ENCODE data around the gene SV2B.

The SV2B gene

DNA sequence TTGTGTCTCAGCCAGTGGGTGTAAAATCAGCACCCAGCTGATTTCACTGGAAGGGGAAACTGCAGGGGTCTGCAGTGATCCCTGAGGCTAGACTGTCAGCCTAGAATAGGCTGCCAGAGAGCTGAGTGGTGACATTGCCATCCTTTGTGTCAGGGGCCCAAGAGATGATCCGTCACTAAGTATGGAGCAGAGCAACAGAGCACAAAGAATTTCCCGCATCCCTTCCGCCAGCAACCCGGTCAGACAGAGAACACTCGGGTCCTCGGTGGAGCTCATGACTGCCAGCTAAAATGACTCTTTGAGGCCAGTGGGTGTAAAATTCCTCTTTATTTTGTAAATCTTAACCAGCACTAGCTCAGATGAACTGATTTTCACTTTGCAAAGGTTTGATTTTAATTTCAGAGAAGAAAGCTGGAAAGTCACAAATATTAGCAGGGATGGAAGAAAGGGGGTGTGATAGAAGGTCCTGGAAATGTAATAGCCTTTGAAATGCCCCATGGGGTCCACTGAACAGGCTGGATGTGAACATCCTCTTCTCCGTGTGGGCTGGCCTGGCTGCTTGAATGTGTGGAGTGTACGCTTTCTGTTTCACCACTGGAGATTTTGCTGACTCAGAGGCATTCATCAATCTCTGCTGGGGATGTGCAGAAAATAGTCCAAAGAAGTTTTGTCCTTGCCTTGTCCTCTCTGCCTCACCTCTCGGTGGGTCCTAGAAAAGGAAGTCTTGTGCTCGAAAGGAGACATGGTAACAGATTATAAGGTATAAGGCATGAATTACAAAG lies 138.8 kb downstream of the SV2B start:
- no peak for DNase-seq

DNA sequence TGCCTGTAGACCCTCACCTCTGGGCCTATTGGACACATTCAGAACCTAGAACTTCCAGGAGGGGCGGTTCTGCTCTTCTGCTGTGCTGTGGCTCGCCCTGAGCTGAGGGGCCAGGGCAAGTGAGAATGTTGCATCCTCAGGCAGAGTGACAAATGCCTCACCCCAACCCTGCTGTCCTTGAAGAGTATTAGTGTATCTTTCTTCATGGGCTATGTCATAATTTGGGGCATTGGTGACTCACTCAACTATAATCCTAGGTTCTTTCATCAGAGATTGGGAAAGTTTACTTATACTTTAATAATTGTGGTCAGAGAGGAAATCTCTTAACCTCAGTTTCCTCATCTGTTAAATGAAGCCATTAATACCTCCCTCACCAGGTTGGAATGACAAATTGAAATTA lies 143.8 kb downstream of the SV2B start:
- DNase-seq: no peak

DNA sequence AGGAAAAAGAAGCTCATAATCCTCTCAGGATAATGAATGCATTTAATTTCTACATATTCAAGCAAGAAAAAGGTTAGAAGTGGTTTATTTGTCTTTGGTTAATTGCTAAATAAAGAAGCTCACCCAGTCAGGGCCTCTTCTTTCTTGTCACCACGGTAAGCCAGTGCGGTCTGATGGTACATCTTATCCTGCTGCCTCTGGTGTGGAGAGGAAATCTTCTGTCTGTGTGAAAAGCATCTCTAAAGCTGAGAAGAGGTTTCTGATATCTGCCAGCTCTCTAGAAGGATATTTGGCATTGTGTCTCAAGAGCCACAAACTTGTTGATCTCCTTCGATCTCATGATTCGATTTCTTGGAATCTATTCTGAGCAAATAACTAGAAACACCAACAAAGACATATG lies 144.9 kb downstream of the SV2B start:
- no peak for DNase-seq

DNA sequence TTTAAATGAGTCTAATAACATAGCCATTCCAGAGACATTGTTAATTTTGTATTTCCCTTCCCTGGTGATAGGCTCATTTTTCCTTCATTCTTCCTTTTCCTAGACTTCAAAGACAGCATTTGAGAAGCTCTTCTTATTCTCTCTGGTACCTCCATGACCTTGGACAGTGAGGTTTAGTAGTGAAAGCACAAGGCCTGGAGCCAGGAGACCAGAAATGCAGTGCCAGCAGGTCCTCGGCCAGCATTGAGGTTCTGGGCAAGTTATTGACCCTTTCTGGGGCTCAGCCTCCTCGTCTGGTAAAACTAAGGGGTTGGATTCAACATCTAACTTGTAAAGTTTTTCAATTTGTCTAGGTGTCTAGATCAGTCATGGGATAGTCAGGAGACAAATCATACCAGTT lies 146.9 kb downstream of the SV2B start:
- DNase-seq: no peak

DNA sequence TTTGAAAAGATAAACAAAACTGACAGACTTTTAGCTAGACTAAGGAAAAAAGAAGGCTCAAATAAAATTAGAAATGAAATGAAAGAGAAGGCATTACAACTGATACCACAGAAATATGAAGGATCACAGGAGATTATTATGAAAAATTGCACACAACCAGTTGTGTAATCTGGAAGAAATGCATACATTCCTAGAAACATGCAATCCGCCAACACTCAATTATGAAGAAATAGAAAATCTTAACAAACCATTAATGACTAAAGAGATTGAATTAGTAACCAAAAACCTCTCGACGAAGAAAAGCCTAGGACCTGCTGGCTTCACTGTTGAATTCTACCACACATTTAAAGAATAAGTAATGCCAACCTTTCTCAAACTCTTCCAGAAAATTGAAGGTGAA lies 149.5 kb downstream of the SV2B start:
- no peak for DNase-seq

DNA sequence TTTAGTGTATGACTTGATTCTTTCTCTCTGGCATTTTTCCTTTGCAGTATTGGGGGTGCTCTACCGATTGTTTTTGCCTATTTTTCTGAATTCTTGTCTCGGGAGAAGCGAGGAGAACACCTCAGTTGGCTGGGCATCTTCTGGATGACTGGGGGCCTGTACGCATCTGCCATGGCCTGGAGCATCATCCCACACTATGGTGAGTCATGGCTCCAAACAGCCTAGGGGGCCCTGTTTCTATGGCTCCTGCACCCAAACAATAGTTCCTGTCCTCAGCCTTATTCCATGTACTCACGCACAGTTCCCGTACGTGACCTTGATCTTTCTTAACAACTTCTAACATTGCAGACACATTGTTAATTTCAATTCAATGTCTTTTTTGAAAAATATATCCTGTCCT lies 152.3 kb downstream of the SV2B start:
- DNase-seq: no peak

DNA sequence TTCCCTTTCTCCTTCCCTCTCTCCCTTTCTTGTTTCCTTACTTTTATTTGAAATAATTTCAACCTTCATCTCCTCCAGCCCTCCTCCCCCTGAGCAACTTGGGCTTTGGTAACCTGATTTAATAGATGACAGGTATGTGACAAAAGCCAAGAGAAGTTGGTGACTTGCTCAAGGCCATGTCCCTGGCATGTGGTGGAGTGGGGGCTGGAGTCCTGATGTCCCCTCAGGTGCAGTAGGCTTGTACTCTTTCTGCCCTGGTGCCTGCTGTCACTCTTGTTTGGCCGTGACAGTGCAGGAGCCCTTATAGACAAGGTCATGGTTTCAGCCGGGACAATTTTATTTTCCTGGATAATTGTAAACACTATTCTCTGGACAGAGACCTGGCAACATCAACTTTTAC lies 152.7 kb downstream of the SV2B start:
- DNase-seq: no peak

DNA sequence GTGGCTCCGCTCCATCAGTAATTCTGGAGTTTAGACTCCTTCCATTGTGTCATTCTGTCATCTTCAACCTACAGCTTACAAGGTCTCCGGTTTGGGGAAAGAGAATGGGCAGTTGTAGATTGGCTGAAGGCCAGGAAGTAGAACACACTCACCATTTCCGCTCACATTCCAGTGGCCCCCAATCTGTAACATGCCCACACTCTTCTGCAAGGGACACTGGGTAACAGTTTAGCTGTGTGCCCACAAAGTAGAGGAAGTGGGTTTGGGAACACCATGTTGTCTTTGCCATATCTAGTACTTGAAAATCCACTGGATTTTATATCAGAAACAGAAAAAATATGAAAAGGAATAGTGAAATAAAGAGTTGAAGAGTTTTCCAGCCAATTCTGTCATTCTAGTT lies 153.5 kb downstream of the SV2B start:
- peak; percentile 9 for DNase-seq

DNA sequence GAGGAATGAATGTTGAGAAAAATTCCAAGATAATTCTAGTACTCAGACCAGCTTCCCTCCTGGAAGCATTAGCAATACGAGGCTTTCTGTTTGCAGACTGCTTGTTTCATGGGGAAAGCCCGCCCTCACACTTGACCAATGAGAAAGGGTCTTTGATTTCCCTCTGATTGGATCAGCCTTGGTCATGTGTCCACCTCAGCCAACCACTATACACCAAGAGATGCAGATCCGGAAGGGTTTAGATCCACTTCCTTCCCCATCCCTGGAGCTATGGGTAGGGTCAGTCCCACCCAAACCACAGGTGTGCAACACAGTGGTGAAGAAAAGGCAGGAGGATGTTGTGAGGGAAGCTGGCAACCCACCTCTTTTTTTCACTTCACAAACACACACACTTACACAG lies 154.7 kb downstream of the SV2B start:
- no peak for DNase-seq

DNA sequence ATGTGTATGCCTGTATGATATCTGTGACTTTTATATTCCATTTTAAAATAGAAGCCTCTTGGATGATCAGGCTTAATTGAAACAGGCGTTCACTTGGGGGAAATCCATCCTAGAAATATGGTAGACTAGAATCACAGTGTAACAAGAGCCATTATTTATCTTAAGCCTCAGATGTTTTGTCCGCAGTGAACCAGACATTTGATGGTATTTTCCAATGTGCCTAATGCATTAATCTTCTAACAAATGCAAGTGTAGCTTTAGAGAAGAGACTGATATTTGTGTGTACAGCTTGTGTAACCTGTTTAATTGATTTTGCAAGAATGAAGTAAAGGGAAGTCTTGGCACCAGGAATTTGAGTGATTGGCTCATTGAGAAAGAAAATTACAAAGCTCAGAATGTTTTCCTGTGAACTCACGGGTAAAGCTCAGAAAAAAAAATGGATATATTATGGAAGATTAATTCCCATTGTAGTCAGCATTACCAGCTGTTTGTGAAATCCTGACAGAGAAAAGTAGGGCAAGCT lies 155.7 kb downstream of the SV2B start:
- no peak for DNase-seq

DNA sequence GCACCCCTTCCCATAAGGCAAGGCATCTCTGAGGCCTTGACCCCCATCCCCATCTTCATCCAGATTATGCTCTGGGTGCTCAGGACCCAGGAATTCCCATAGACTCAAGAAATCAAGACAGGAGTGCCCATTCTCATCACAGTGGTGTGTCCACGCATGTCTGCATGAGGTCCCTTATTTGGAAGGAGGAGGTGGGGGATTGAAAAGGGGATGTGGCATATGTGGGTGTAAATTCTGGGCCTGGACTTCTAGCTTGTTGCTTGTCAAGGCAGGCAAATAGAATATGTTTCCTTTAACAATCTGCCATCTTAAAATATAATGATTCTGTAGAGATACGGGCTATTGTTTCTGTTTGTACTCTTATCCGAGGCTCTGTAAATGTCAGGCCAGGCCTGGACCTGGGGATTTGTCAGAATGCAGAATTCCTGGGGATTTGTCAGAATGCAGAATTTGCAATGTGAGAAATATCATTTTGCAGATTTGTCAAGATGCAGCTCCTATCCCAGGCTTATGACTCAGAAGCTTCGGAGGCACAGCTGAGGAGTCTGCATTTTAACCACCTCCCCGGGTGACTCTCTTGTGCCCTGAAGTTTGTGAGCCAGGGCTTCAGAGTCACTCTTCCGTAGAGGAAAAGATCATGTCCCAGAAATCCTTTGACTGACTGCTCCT lies 157.8 kb downstream of the SV2B start:
- no peak for DNase-seq

DNA sequence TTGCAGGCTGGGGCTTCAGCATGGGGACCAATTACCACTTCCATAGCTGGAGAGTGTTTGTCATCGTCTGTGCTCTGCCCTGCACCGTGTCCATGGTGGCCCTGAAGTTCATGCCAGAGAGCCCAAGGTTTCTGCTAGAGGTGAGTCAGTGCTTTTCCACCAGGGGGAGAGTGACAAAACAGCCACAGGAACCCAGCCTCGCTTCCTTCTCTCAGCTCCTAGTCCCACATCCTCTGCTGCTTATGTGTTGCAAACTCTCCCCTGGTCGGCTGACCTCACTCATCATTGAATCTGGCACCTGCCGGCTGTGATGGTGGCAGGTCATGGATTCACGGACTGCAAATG lies 158.3 kb downstream of the SV2B start:
- DNase-seq: peak; percentile 20

DNA sequence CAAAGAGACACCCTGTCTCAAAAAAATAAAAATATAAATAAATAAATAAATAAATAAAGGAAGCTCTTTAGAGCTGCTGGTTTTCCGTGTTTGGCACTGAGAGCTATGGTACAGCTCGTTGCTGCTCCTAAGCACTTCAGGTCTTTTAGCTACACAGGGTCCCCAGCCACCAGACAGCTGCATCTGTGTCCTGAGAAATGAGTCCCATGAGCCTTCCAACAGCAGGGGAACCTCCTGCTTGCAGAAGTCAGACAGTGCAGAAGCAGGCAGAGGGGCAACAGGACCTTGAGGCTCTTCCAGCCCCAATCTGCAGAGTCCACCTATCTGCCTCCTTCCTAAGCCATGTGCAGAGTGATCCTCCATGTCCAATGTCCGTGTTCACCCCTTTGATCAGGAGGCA lies 159.0 kb downstream of the SV2B start:
- DNase-seq: no peak

DNA sequence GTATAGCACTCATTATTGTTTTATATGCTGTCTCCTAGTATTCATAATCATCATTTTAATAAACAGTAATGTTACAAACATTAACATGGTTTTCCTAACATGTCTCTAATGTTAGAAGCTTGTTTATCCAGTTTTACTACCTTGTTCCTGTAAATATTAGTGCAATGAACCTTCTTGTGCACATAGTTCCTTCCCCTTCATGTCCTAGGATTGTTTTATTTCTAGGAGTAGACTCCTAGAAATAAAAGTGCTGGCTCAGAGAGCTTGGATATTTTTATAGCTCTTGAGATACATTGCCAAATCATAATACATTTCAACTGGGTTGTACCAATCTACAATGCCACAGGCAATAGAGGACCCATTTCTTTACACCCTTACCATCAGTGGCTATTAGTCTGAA lies 161.3 kb downstream of the SV2B start:
- no peak for DNase-seq

DNA sequence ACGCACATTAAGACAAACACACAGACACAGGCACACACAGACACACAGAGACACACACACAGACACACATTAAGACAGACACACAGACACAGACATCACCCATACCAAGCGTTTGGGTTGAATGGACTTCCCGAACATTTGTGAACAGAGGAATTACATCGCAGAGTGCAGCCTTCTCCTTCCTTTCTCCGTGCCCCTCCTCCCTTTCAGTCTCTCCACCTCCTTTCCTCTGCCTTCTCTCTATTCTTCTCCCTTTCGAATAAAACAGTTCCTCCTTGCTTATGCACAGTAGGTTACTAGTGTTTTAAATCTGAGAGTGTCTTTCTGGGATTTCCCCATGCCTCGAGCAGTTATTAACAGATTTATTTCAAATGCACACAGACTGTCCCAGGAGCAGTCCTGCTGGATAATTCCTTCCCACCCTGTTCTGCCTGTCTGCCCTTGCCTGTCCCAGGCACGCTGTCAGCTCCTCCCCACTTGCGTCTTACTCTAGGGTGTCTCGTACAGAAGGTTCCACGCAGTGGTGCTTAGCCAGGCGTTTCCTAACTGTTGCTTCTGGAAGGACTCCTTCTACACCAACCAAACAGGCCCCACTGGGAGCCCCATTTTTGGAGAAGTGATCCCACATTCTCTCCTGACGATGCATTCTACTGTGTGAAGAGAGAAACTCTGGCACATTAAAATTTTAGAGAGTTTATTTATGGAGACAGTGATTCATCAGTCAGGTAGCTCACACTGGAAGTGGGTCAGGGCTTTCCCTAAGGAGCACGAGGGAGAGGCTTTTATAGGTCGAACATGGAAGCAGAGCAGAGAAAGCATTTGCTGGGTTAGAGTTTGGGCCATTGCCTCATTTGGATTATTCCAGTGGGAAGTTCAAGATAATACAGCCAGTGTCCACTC lies 163.8 kb downstream of the SV2B start:
- no peak for DNase-seq

DNA sequence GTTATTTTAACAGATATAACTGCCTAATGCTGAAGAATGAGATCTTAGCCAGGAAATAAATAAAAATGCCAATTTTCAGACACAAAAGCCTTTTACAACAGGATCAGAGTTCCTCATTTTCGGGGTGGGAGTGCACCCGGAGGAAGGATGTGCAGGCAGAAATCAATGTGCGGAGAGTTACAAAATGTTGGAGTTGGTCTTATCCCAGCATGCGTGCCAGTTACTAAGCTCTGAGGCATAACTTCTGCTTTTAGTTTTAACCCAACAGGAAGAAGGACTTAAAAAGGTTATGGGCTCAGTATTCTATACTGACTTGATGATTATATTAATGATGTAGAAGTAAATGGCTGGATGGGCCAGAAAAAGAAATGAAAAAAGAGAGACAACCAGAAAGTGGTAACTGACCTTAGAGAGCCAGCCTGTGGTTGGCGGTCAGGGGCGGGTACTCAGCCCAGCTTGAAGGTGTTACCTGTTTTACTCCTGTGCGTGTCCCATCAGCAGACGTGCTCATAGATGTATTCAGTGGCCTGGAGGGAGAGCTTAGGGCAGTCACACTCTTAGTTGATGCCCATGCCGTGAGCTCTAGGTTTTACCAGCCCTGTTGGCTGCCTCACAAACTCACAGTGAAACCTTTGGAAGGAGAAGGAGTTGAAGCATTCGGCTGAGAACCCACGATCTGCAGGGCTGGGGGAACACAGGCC lies 164.7 kb downstream of the SV2B start:
- peak; percentile 80 for DNase-seq

DNA sequence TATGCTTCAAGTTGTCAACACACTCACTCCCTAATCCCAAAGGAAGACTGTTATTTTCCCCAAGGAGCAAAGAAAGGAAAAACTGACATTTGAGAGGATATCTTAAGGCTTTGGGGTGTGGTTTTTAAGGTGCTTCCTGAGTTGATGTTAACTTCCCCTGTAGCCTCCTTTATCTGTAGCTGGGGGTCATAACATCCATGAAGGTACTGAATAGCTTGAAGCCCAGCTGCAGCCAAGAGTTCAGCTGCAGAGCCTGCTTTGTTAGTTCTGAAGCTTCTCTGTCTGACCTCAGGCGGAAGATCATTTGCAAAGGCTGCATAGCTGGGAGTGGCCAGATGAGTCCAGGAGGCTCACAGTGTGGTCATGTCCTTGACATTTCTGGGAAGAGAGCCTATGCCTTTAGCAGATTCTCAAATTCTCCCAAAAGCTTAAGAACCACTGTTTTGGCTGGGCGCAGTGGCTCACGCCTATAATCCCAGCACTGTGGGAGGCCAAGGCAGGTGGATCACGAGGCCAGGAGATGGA lies 165.4 kb downstream of the SV2B start:
- DNase-seq: no peak

DNA sequence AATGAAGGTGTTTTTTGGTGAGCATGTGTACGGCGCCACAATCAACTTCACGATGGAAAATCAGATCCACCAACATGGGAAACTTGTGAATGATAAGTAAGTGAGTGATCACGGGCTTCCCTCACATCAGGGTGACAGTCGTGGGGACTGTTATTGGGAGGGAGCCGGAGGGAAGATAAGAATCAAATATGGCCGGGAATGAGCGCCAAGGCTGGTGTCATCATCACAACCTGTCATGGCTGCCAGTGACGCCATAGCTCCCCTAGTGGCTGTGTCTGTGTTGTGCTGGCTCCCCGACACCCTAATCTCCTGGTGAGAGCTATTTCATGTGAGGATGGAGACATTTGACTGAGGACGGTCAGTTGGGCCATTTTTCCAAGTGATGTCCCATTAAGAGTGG lies 168.5 kb downstream of the SV2B start:
- no peak for DNase-seq

DNA sequence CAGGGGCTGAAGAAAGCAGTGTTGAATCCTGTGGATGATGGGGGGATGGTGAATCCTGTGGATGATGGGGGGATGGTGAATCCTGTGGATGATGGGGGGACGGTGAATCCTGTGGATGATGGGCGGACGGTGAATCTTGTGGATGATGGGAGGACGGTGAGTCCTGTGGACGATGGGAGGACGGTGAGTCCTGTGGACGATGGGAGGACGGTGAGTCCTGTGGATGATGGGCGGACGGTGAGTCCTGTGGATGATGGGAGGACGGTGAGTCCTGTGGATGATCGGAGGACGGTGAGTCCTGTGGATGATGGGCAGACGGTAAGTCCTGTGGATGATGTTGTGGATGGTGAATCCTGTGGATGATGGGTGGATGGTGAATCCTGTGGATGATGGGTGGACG lies 170.7 kb downstream of the SV2B start:
- DNase-seq: no peak

DNA sequence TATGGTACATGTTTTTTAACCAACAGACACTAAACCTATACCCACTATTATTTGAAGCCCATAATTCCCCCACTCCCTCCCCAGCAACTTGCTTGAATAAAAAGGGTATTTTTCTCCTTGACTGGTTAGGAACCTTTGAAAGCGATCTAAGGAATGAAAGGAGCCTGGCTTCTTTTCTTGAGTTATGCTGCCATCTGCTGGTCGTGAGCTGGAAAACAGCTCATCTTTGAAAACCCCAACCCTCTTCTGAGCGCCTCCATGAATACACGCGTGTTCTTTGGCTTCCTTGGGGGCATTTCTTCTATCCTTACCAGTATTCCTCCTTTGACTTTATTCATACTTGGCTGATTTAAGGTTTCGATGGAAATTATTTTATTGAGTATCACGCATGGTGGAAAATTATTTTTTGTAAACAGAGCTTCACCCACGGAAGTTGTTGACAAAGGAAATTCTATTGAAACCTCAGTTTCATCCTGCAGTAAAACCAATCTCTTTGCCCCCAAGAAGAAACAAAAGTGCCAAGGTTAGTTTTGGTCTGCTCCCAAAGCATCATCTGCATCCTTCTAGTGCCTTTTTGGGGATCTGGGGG lies 171.6 kb downstream of the SV2B start:
- DNase-seq: peak; percentile 16

DNA sequence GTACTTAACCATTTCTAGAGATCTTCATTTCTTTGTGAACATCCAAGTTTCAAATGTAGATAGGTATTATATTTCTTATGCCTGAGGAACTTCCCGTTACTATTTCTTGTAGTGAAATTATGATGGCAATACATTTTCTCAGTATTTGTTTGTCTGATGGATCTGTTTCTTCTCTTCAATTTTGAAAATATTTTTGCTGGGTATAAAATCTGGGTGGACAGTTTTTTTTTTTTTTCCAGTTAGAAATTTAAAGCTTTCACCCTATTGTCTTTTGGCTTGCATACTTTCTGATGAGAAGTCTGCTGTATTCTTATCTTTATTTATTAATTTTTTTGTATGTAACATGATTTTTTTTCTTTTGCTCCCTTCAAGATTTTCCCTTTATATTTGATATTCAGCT lies 175.8 kb downstream of the SV2B start:
- DNase-seq: no peak

DNA sequence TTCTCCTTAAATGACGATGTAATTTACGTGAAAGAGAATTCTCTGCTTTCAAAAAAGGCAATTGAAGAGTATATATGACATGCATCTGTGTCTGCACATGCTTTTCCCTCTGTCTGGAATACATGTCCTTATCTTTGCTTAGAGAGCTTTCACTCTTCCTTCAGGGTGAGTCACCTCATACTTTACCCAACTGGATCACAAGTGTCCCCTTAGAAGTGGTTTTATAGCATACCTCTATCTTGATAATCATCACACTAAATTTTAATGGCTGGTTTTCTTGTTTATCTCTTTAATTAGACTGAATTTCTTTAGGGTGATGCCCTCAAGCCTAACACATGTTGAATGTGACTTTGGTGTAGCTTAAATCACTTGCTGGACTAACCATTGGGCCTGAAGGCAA lies 178.9 kb downstream of the SV2B start:
- DNase-seq: no peak

Measured in GF-D8 (cell line).